HEK293 (cell line): ENCODE results near the gene CHRNA1.

Experiments used
- CTCF ChIA-PET: fragments of 350-600 bp; formaldehyde crosslinking; extraction: SDS; loops from one replicate; lab custom pipeline; 2021; ENCODE audit warnings: antibody characterized with exemption; lab: Yijun Ruan, JAX
- POLR2A ChIA-PET: fragments of 300-600 bp; formaldehyde crosslinking; extraction: SDS; loops from one replicate; lab custom pipeline; 2020; ENCODE audit warnings: antibody characterized with exemption, inconsistent platforms; lab: Yijun Ruan, JAX
- H3K27ac ChIP-seq: fragments of 200-500 bp; sonication (Bioruptor generic); 2 replicates; pipeline ENCODE4 v1.5.1; 2014; ENCODE audit warnings: low read depth, low read length, control low read depth, inconsistent platforms; ENCODE audit errors: extremely low read depth
- H3K36me3 ChIP-seq, 2 experiments: fragments of 200-500 bp in 1 of 2; sonication (Bioruptor generic) in 1 of 2; 1 replicate in 1 of 2; 2 replicates in 1 of 2; pipeline ENCODE4 v1.5.1; 2014 to 2017; ENCODE audit warnings: inconsistent platforms in 2 of 2, low read length in 2 of 2; ENCODE audit not compliant: control insufficient read depth in 2 of 2, insufficient read depth in 1 of 2
- H3K4me1 ChIP-seq: fragments of 200-500 bp; sonication (Bioruptor generic); 2 replicates; pipeline ENCODE4 v1.5.1; 2014; ENCODE audit warnings: mild to moderate bottlenecking, low read length, inconsistent platforms; ENCODE audit not compliant: control insufficient read depth, insufficient read depth
- H3K4me3 ChIP-seq: 2 replicates; pipeline ENCODE4 v1.5.1; 2011; ENCODE audit warnings: low read depth, mild to moderate bottlenecking, control low read depth, low read length, moderate library complexity
- H3K9me3 ChIP-seq: fragments of 200-500 bp; sonication (Bioruptor generic); 2 replicates; pipeline ENCODE4 v1.5.1; 2014; ENCODE audit warnings: low read depth, low read length, inconsistent platforms; ENCODE audit not compliant: control insufficient read depth, insufficient read depth
- HOXD13 ChIP-seq: sonication (generic); formaldehyde crosslinking; IDR thresholded peaks from 2 replicates; pipeline ENCODE4 v1.8.0; 2022; ENCODE audit warnings: missing genetic modification reagents, borderline replicate concordance
- OSR2 ChIP-seq: fragments of 450-650 bp; formaldehyde crosslinking; IDR thresholded peaks from 2 replicates; pipeline ENCODE4 v1.5.1; 2016; ENCODE audit warnings: missing biosample characterization, missing genetic modification characterization
- PRDM1 ChIP-seq: fragments of 450-650 bp; formaldehyde crosslinking; IDR thresholded peaks from 2 replicates; pipeline ENCODE4; 2016; ENCODE audit warnings: missing biosample characterization, missing genetic modification characterization
- SCRT1 ChIP-seq: fragments of 450-650 bp; formaldehyde crosslinking; IDR thresholded peaks from 2 replicates; pipeline ENCODE4 v1.5.1; 2016; ENCODE audit warnings: missing biosample characterization, missing genetic modification characterization, borderline replicate concordance
- ZFP69B ChIP-seq: fragments of 450-650 bp; formaldehyde crosslinking; IDR thresholded peaks from 2 replicates; pipeline ENCODE4 v1.5.1; 2016; ENCODE audit warnings: missing biosample characterization, missing genetic modification characterization
- ZNF155 ChIP-seq: fragments of 450-650 bp; formaldehyde crosslinking; IDR thresholded peaks from 2 replicates; pipeline ENCODE4 v1.5.1; 2016; ENCODE audit warnings: missing biosample characterization, missing genetic modification characterization
- ZNF175 ChIP-seq: fragments of 450-650 bp; formaldehyde crosslinking; IDR thresholded peaks from 2 replicates; pipeline ENCODE4 v1.5.1; 2016; ENCODE audit warnings: missing biosample characterization, missing genetic modification characterization
- ZNF211 ChIP-seq: fragments of 450-650 bp; formaldehyde crosslinking; IDR thresholded peaks from 2 replicates; pipeline ENCODE4 v1.5.1; 2016; ENCODE audit warnings: low read depth, missing biosample characterization, missing genetic modification characterization
- ZNF266 ChIP-seq: fragments of 450-650 bp; formaldehyde crosslinking; IDR thresholded peaks from 2 replicates; pipeline ENCODE4 v1.5.1; 2016; ENCODE audit warnings: missing biosample characterization, missing genetic modification characterization, low read depth
- ZNF311 ChIP-seq: fragments of 450-650 bp; formaldehyde crosslinking; IDR thresholded peaks from 2 replicates; pipeline ENCODE4 v1.5.1; 2017; ENCODE audit warnings: missing biosample characterization, missing genetic modification characterization, borderline replicate concordance
- ZNF324 ChIP-seq: fragments of 450-650 bp; formaldehyde crosslinking; IDR thresholded peaks from 2 replicates; pipeline ENCODE4 v1.5.1; 2016; ENCODE audit warnings: missing biosample characterization, missing genetic modification characterization
- ZNF555 ChIP-seq: fragments of 450-650 bp; formaldehyde crosslinking; conservative IDR thresholded peaks from 2 replicates; pipeline ENCODE4 v1.5.1; 2017; ENCODE audit warnings: missing biosample characterization, mild to moderate bottlenecking, missing genetic modification characterization, inconsistent platforms
- ZNF658 ChIP-seq: fragments of 450-650 bp; formaldehyde crosslinking; IDR thresholded peaks from 2 replicates; pipeline ENCODE4; 2016; ENCODE audit warnings: missing biosample characterization, missing genetic modification characterization
- ZNF677 ChIP-seq: fragments of 450-650 bp; IDR thresholded peaks from 2 replicates; pipeline ENCODE4 v1.5.0; 2018; ENCODE audit warnings: missing biosample characterization, mild to moderate bottlenecking, missing genetic modification characterization, moderate library complexity
- ZNF791 ChIP-seq: fragments of 450-650 bp; formaldehyde crosslinking; IDR thresholded peaks from 2 replicates; pipeline ENCODE4 v1.5.1; 2016; ENCODE audit warnings: missing biosample characterization, missing genetic modification characterization
- TF ChIP-seq, protein P1 (sequence below): fragments of 450-650 bp; formaldehyde crosslinking; IDR thresholded peaks from 2 replicates; pipeline ENCODE4 v1.5.1; 2017; ENCODE audit warnings: missing biosample characterization, missing genetic modification characterization
- TF ChIP-seq, protein P2 (sequence below): fragments of 450-650 bp; IDR thresholded peaks from 2 replicates; pipeline ENCODE4 v1.5.1; 2018; ENCODE audit warnings: missing biosample characterization, mild to moderate bottlenecking, missing genetic modification characterization
- TF ChIP-seq, protein P3 (sequence below): fragments of 450-650 bp; formaldehyde crosslinking; IDR thresholded peaks from 2 replicates; pipeline ENCODE4 v1.5.1; 2016; ENCODE audit warnings: missing biosample characterization, missing genetic modification characterization
- TF ChIP-seq, protein P4 (sequence below): fragments of 450-650 bp; formaldehyde crosslinking; IDR thresholded peaks from 2 replicates; pipeline ENCODE4 v1.5.1; 2016; ENCODE audit warnings: missing biosample characterization, missing genetic modification characterization
- TF ChIP-seq, protein P5 (sequence below): fragments of 450-650 bp; formaldehyde crosslinking; IDR thresholded peaks from 2 replicates; pipeline ENCODE4 v1.5.1; 2016; ENCODE audit warnings: missing biosample characterization, missing genetic modification characterization
- TF ChIP-seq, protein P6 (sequence below): fragments of 450-650 bp; formaldehyde crosslinking; IDR thresholded peaks from 2 replicates; pipeline ENCODE4 v1.5.1; 2016; ENCODE audit warnings: missing biosample characterization, missing genetic modification characterization

Gene CHRNA1

DNA sequence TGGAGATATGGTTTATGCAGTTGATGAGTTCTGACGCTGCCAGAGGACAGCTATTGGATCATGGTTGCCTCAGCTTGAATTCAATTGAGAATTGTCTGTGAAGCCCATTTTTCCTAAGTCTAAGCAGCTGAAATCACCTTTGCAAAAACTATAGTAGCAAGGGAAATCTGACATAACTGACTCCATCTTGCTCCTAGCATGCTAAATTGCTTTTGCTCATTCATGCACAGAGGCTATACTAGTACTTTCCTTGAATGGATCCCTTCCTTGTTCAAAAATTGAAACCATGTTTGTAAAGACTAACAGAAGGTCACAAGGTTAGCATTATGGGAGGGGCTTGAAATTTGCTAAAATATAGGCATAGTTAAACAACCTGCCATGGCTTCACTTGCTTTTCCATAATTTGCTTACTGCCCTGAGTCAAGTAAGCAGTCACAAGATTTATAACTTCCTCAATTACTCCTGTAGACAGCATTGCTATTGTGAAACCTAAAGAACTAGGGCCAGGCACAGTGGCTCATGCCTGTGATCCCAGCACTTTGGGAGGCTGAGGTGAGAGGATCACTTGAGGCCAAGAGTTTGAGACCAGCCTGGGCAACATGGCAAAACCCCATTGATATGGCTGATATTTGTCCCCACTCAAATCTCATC, 41.2 kb downstream of the CHRNA1 start:
- CTCF ChIA-PET = interaction anchor here (0.7 to 1.0 kb wide), 2 partner anchors 23 to 607 kb away, joined by 3 to 5 read pairs; no protein-coding TSS in a partner anchor
- Histone ChIP-seq H3K9me3 (no peaks in the 10 kb centered on the region), H3K4me1 (no peaks in the 10 kb centered on the region), H3K4me3 (no peak overlapping the region), H3K27ac (no peak overlapping the region), H3K36me3 (no peaks in the 10 kb centered on the region)
- POLR2A ChIA-PET = no interaction called here
- no peak for TF ChIP-seq ZNF791 (tag by site-specific recombination)
- no peak for TF ChIP-seq OSR2 (tag by site-specific recombination)
- TF ChIP-seq HOXD13 (CRISPR knock-in tag) = no peak
- no peak for TF ChIP-seq SCRT1
- TF ChIP-seq, protein P1, sequence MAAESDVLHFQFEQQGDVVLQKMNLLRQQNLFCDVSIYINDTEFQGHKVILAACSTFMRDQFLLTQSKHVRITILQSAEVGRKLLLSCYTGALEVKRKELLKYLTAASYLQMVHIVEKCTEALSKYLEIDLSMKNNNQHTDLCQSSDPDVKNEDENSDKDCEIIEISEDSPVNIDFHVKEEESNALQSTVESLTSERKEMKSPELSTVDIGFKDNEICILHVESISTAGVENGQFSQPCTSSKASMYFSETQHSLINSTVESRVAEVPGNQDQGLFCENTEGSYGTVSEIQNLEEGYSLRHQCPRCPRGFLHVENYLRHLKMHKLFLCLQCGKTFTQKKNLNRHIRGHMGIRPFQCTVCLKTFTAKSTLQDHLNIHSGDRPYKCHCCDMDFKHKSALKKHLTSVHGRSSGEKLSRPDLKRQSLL = no peak
- TF ChIP-seq ZNF311 (tag by site-specific recombination) = no peak

DNA sequence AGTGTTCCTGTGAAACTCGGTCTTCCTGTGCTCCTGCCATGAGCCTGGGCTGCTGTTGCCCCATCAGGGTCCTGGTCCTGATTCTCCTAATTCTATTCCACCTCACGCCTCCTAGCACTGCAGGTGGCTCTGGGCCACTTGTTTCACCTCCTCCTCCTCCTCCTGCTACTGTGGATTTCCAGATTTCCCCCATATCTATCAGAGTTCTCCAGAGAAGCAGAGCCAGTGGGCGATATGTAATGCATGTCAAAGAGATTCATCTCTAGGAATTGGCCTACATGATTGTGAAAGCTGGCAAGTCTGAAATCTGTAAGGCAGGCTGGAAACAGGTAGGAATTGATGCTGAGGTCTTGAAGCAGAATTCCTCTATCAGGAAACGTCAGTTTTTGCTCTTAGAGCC, 45.3 kb downstream of the CHRNA1 start:
- H3K27ac ChIP-seq = no peak overlapping the region
- no peaks in the 10 kb centered on the region for H3K36me3 ChIP-seq
- ChIA-PET CTCF (interaction anchor here (0.6 to 1.0 kb wide), 9 partner anchors 8 to 553 kb away, joined by 3 to 6 read pairs (median 3); no protein-coding TSS in a partner anchor), POLR2A (no interaction called here)
- no peaks in the 10 kb centered on the region for H3K9me3 ChIP-seq
- no peaks in the 10 kb centered on the region for H3K4me1 ChIP-seq
- TF ChIP-seq ZFP69B (tag by site-specific recombination) = no peak
- TF ChIP-seq, protein P2, sequence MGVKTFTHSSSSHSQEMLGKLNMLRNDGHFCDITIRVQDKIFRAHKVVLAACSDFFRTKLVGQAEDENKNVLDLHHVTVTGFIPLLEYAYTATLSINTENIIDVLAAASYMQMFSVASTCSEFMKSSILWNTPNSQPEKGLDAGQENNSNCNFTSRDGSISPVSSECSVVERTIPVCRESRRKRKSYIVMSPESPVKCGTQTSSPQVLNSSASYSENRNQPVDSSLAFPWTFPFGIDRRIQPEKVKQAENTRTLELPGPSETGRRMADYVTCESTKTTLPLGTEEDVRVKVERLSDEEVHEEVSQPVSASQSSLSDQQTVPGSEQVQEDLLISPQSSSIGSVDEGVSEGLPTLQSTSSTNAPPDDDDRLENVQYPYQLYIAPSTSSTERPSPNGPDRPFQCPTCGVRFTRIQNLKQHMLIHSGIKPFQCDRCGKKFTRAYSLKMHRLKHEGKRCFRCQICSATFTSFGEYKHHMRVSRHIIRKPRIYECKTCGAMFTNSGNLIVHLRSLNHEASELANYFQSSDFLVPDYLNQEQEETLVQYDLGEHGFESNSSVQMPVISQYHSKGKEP (tag by site-specific recombination) = no peak
- no peak for TF ChIP-seq ZNF211 (tag by site-specific recombination)
- no peak for TF ChIP-seq ZNF324 (tag by site-specific recombination)
- no peak for TF ChIP-seq PRDM1 (tag by site-specific recombination)
- TF ChIP-seq, protein P3, sequence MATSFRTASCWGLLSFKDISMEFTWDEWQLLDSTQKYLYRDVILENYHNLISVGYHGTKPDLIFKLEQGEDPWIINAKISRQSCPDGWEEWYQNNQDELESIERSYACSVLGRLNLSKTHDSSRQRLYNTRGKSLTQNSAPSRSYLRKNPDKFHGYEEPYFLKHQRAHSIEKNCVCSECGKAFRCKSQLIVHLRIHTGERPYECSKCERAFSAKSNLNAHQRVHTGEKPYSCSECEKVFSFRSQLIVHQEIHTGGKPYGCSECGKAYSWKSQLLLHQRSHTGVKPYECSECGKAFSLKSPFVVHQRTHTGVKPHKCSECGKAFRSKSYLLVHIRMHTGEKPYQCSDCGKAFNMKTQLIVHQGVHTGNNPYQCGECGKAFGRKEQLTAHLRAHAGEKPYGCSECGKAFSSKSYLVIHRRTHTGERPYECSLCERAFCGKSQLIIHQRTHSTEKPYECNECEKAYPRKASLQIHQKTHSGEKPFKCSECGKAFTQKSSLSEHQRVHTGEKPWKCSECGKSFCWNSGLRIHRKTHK = no peak
- H3K4me3 ChIP-seq = no peak overlapping the region

DNA sequence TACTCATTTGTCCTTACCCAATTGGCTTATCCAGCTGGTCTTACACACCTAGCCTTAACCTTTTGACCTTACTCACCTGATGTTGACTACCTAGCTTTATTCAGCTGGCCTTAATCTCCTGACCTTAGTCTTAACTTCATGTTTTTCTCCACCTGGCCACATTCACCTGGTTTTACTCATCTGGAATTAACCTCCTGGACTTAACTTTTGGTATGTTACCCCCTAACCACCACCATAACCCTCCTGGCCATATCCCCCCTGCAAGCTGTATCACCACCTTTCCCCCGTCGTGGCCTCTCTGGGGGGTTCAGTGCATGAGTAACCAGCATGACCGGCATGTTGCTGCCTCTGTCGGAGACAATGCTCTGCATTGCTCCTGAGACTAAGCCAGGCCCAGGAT, 45.7 kb downstream of the CHRNA1 start:
- H3K27ac ChIP-seq = no peak overlapping the region
- H3K4me1 ChIP-seq = no peaks in the 10 kb centered on the region
- ChIA-PET CTCF (interaction anchor here (0.9 kb wide), 1 partner anchor 19 kb away, joined by 3 read pairs; no protein-coding TSS in a partner anchor), POLR2A (no interaction called here)
- H3K36me3 ChIP-seq = no peaks in the 10 kb centered on the region
- H3K9me3 ChIP-seq = no peaks in the 10 kb centered on the region
- H3K4me3 ChIP-seq = no peak overlapping the region
- TF ChIP-seq ZNF175 (tag by site-specific recombination) (no peak), ZNF555 (tag by site-specific recombination) (no peak), ZNF658 (tag by site-specific recombination) (no peak), ZNF266 (no peak), ZNF155 (tag by site-specific recombination) (no peak), ZNF677 (tag by site-specific recombination) (no peak)
- TF ChIP-seq, protein P4, sequence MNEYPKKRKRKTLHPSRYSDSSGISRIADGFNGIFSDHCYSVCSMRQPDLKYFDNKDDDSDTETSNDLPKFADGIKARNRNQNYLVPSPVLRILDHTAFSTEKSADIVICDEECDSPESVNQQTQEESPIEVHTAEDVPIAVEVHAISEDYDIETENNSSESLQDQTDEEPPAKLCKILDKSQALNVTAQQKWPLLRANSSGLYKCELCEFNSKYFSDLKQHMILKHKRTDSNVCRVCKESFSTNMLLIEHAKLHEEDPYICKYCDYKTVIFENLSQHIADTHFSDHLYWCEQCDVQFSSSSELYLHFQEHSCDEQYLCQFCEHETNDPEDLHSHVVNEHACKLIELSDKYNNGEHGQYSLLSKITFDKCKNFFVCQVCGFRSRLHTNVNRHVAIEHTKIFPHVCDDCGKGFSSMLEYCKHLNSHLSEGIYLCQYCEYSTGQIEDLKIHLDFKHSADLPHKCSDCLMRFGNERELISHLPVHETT (tag by site-specific recombination) = no peak
- TF ChIP-seq, protein P5, sequence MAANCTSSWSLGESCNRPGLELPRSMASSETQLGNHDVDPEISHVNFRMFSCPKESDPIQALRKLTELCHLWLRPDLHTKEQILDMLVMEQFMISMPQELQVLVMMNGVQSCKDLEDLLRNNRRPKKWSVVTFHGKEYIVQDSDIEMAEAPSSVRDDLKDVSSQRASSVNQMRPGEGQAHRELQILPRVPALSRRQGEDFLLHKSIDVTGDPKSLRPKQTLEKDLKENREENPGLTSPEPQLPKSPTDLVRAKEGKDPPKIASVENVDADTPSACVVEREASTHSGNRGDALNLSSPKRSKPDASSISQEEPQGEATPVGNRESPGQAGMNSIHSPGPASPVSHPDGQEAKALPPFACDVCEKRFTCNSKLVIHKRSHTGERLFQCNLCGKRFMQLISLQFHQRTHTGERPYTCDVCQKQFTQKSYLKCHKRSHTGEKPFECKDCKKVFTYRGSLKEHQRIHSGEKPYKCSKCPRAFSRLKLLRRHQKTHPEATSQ (tag by site-specific recombination) = no peak
- TF ChIP-seq, protein P6, sequence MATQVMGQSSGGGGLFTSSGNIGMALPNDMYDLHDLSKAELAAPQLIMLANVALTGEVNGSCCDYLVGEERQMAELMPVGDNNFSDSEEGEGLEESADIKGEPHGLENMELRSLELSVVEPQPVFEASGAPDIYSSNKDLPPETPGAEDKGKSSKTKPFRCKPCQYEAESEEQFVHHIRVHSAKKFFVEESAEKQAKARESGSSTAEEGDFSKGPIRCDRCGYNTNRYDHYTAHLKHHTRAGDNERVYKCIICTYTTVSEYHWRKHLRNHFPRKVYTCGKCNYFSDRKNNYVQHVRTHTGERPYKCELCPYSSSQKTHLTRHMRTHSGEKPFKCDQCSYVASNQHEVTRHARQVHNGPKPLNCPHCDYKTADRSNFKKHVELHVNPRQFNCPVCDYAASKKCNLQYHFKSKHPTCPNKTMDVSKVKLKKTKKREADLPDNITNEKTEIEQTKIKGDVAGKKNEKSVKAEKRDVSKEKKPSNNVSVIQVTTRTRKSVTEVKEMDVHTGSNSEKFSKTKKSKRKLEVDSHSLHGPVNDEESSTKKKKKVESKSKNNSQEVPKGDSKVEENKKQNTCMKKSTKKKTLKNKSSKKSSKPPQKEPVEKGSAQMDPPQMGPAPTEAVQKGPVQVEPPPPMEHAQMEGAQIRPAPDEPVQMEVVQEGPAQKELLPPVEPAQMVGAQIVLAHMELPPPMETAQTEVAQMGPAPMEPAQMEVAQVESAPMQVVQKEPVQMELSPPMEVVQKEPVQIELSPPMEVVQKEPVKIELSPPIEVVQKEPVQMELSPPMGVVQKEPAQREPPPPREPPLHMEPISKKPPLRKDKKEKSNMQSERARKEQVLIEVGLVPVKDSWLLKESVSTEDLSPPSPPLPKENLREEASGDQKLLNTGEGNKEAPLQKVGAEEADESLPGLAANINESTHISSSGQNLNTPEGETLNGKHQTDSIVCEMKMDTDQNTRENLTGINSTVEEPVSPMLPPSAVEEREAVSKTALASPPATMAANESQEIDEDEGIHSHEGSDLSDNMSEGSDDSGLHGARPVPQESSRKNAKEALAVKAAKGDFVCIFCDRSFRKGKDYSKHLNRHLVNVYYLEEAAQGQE (tag by site-specific recombination) = no peak
